IMR-90 (cell line): ENCODE results near the gene ADARB2. TPM values are rescaled to one million over a fixed set of nuclear protein-coding genes. Genes with fewer than 3 reads are reported as not detected.

Source experiments
- ATAC-seq: fragments of 200-7000 bp; cut with Tn5 transposase; 2 replicates; pipeline ENCODE4 v1.9.1; 2020; ENCODE audit warnings: low read depth, mild to moderate bottlenecking, moderate library complexity
- BruUV-seq: library from RNA; stranded (reverse); fragments of 400-500 nt; replicated peaks from 2 replicates; lab custom pipeline; 2021; lab: Mats Ljungman, UMichigan
- CTCF ChIA-PET: fragments of 300-600 bp; formaldehyde crosslinking; extraction: SDS; loops from one replicate; lab custom pipeline; 2021; ENCODE audit warnings: antibody characterized with exemption; lab: Yijun Ruan, JAX
- POLR2A ChIA-PET: fragments of 300-600 bp; sonication (Branson Sonifier 250); formaldehyde crosslinking; loops from one replicate; lab custom pipeline; 2022; ENCODE audit warnings: antibody characterized with exemption; ENCODE audit not compliant: unreplicated experiment; lab: Charles Lee
- DNase-seq: peaks from one replicate; pipeline ENCODE4 v3.0.0; 2013
- H2AFZ ChIP-seq: replicated peaks from 2 replicates; pipeline ENCODE3; 2013; ENCODE audit warnings: low read length, mild to moderate bottlenecking; ENCODE audit not compliant: poor library complexity
- H2AK5ac ChIP-seq: 2 replicates; pipeline ENCODE4 v1.6.1; 2013; ENCODE audit warnings: low read depth, low read length, inconsistent platforms
- H2AK9ac ChIP-seq: replicated peaks from 2 replicates; pipeline ENCODE3; 2013; ENCODE audit warnings: mild to moderate bottlenecking, low read depth, low read length, moderate library complexity; ENCODE audit not compliant: poor library complexity
- H2BK120ac ChIP-seq: 2 replicates; pipeline ENCODE4 v1.6.1; 2013; ENCODE audit warnings: low read depth, low read length, inconsistent platforms
- H2BK15ac ChIP-seq: 3 replicates; pipeline ENCODE4 v1.6.1; 2013; ENCODE audit warnings: low read depth, low read length, inconsistent platforms
- H2BK20ac ChIP-seq: 2 replicates; pipeline ENCODE4 v1.6.1; 2013; ENCODE audit warnings: low read depth, mild to moderate bottlenecking, inconsistent platforms, low read length, moderate library complexity
- H2BK5ac ChIP-seq: 2 replicates; pipeline ENCODE4 v1.6.1; 2013; ENCODE audit warnings: mild to moderate bottlenecking, low read depth, low read length, inconsistent platforms; ENCODE audit not compliant: poor library complexity, severe bottlenecking
- H3K14ac ChIP-seq: replicated peaks from 2 replicates; pipeline ENCODE4 v1.6.1; 2013; ENCODE audit warnings: low read depth, low read length, inconsistent platforms
- H3K18ac ChIP-seq: 2 replicates; pipeline ENCODE4 v1.6.1; 2013; ENCODE audit warnings: low read depth, low read length, control low read depth
- H3K23ac ChIP-seq: 2 replicates; pipeline ENCODE4 v1.6.1; 2013; ENCODE audit warnings: low read depth, low read length, inconsistent platforms
- H3K27ac ChIP-seq: 2 replicates; pipeline ENCODE4 v1.5.1; 2013; ENCODE audit warnings: mild to moderate bottlenecking, control low read depth, low read length; ENCODE audit not compliant: insufficient read depth
- H3K27me3 ChIP-seq: 2 replicates; pipeline ENCODE4 v1.6.1; 2013; ENCODE audit warnings: low read length; ENCODE audit not compliant: control insufficient read depth, insufficient read depth
- H3K36me3 ChIP-seq: 2 replicates; pipeline ENCODE4 v1.6.1; 2013; ENCODE audit warnings: low read length, mixed read lengths; ENCODE audit not compliant: control insufficient read depth, insufficient read depth
- H3K4ac ChIP-seq: 2 replicates; pipeline ENCODE4 v1.6.1; 2013; ENCODE audit warnings: low read depth, low read length, inconsistent platforms
- H3K4me1 ChIP-seq: 2 replicates; pipeline ENCODE4 v1.6.1; 2013; ENCODE audit warnings: low read length, mixed read lengths; ENCODE audit not compliant: control insufficient read depth, insufficient read depth
- H3K4me2 ChIP-seq: 2 replicates; pipeline ENCODE4 v1.6.1; 2013; ENCODE audit warnings: low read depth, mild to moderate bottlenecking, control low read depth, low read length, moderate library complexity
- H3K4me3 ChIP-seq: 2 replicates; pipeline ENCODE4 v1.5.1; 2013; ENCODE audit warnings: low read depth, mild to moderate bottlenecking, control low read depth, low read length, moderate library complexity; ENCODE audit not compliant: insufficient read depth
- H3K56ac ChIP-seq: 2 replicates; pipeline ENCODE4 v1.6.1; 2013; ENCODE audit warnings: low read length, inconsistent platforms; ENCODE audit not compliant: insufficient read depth; ENCODE audit errors: extremely low read depth
- H3K79me1 ChIP-seq, 2 experiments: 2 replicates each; pipeline ENCODE4 v1.6.1; 2013; ENCODE audit warnings: low read length in 2 of 2, inconsistent platforms in 1 of 2, low read depth in 1 of 2
- H3K9ac ChIP-seq: 2 replicates; pipeline ENCODE4 v1.6.1; 2013; ENCODE audit warnings: low read depth, low read length, control low read depth
- H3K9me1 ChIP-seq: 2 replicates; pipeline ENCODE4 v1.6.1; 2013; ENCODE audit warnings: low read length, inconsistent platforms; ENCODE audit not compliant: insufficient read depth
- H3K9me3 ChIP-seq: 2 replicates; pipeline ENCODE4 v1.6.1; 2013; ENCODE audit warnings: low read length; ENCODE audit not compliant: control insufficient read depth, insufficient read depth
- H4K20me1 ChIP-seq: 2 replicates; pipeline ENCODE4 v1.6.1; 2013; ENCODE audit warnings: low read length, inconsistent platforms; ENCODE audit not compliant: insufficient read depth
- H4K5ac ChIP-seq: 2 replicates; pipeline ENCODE4 v1.6.1; 2013; ENCODE audit warnings: mild to moderate bottlenecking, low read depth, low read length, control low read depth
- H4K8ac ChIP-seq, 2 experiments: 2 replicates each; pipeline ENCODE4 v1.6.1; 2013; ENCODE audit warnings: low read depth in 2 of 2, low read length in 2 of 2, control low read depth in 1 of 2, inconsistent platforms in 1 of 2
- H4K91ac ChIP-seq: 2 replicates; pipeline ENCODE4 v1.6.1; 2013; ENCODE audit warnings: low read depth, low read length, inconsistent platforms; ENCODE audit not compliant: insufficient read depth
- BHLHE40 ChIP-seq: fragments of 150-350 bp; IDR thresholded peaks from 2 replicates; pipeline ENCODE4 v1.6.1; 2016; ENCODE audit warnings: mild to moderate bottlenecking, low read depth, low read length
- CEBPB ChIP-seq: IDR thresholded peaks from 2 replicates; pipeline ENCODE4 v1.6.1; 2012; ENCODE audit warnings: low read depth, low read length, improper control_type of control experiment
- CHD1 ChIP-seq: IDR thresholded peaks from 2 replicates; pipeline ENCODE4 v1.6.1; 2012; ENCODE audit warnings: low read depth, low read length, improper control_type of control experiment
- CTCF ChIP-seq: conservative IDR thresholded peaks from 2 replicates; pipeline ENCODE4 v1.5.1; 2012; ENCODE audit warnings: mild to moderate bottlenecking, low read depth, low read length, improper control_type of control experiment
- FOS ChIP-seq: fragments of 150-350 bp; IDR thresholded peaks from 2 replicates; pipeline ENCODE4 v1.6.1; 2016; ENCODE audit warnings: low read depth, low read length
- MAFK ChIP-seq: IDR thresholded peaks from 2 replicates; pipeline ENCODE4 v1.6.1; 2012; ENCODE audit warnings: low read depth, low read length, improper control_type of control experiment
- MAZ ChIP-seq: IDR thresholded peaks from 2 replicates; pipeline ENCODE4 v1.6.1; 2012; ENCODE audit warnings: low read depth, mild to moderate bottlenecking, low read length, improper control_type of control experiment, moderate library complexity, borderline replicate concordance
- MXI1 ChIP-seq: IDR thresholded peaks from 2 replicates; pipeline ENCODE4 v1.6.1; 2012; ENCODE audit warnings: low read depth, mild to moderate bottlenecking, low read length, moderate library complexity, borderline replicate concordance
- NFE2L2 ChIP-seq: fragments of 150-350 bp; IDR thresholded peaks from 2 replicates; pipeline ENCODE4 v1.6.1; 2016; ENCODE audit warnings: low read depth, mild to moderate bottlenecking, low read length
- POLR2A ChIP-seq: IDR thresholded peaks from 2 replicates; pipeline ENCODE4 v1.6.1; 2012; ENCODE audit warnings: mild to moderate bottlenecking, low read depth, low read length
- RAD21 ChIP-seq: IDR thresholded peaks from 2 replicates; pipeline ENCODE4 v1.6.1; 2012; ENCODE audit warnings: low read length, improper control_type of control experiment
- RCOR1 ChIP-seq: IDR thresholded peaks from 2 replicates; pipeline ENCODE4 v1.6.1; 2012; ENCODE audit warnings: mild to moderate bottlenecking, low read length, improper control_type of control experiment; ENCODE audit not compliant: insufficient replicate concordance
- RFX5 ChIP-seq: IDR thresholded peaks from 2 replicates; pipeline ENCODE4 v1.8.0; 2012; ENCODE audit warnings: low read depth, mild to moderate bottlenecking, low read length, moderate library complexity
- SMC3 ChIP-seq: fragments of 150-350 bp; IDR thresholded peaks from 2 replicates; pipeline ENCODE4 v1.6.1; 2016; ENCODE audit warnings: low read depth, mild to moderate bottlenecking, antibody characterized with exemption, low read length, moderate library complexity
- USF2 ChIP-seq: fragments of 150-350 bp; IDR thresholded peaks from 2 replicates; pipeline ENCODE4 v1.6.1; 2017; ENCODE audit warnings: mild to moderate bottlenecking, antibody characterized with exemption, low read length, low read depth
- WGBS, 2 experiments: methylation state at CpG; one replicate each; pipeline versions ENCODE4 v1.1.5 to v1.1.7; 2013; ENCODE audit warnings: missing lambda C conversion rate in 2 of 2; ENCODE audit not compliant: insufficient read length in 1 of 2; ENCODE audit errors: extremely low coverage in 2 of 2; 5-methylcytosine and 5-hydroxymethylcytosine counted together
- dilution Hi-C: fragments of 300-500 bp; cut with HindIII; formaldehyde crosslinking; loops from one replicate; pipeline ENCODE4 v1.14.3; 2018; ENCODE audit warnings: low sequenced_read_pairs; ENCODE audit not compliant: unreplicated experiment
- in situ Hi-C: fragments of 300-500 bp; cut with MboI; formaldehyde crosslinking; loops from 3 replicates; pipeline ENCODE4 v1.14.3; 2019; ENCODE audit warnings: low sequenced_read_pairs, inconsistent platforms, mixed read lengths
- intact Hi-C: fragments of 100-400 bp; cut with micrococcal nuclease; formaldehyde crosslinking; loops from 2 replicates; pipeline ENCODE4 v1.10.0; 2022
- polyA plus RNA-seq, 3 experiments: library from polyadenylated mRNA; depleted of rRNA; stranded (reverse); fragments of >200 nt; gene quantifications; 2 replicates each; pipeline ENCODE4 v1.2.3, GENCODE V29; 2012; ENCODE audit warnings: low replicate concordance in 1 of 3
- total RNA-seq: library from RNA; depleted of rRNA; stranded (reverse); fragments of >200 nt; gene quantifications from 2 replicates; pipeline ENCODE4 v1.2.3, GENCODE V29; 2012
- TF ChIP-seq, protein P1 (sequence below): fragments of 150-350 bp; IDR thresholded peaks from 2 replicates; pipeline ENCODE4 v1.6.1; 2016; ENCODE audit warnings: low read depth, mild to moderate bottlenecking, low read length, moderate library complexity, borderline replicate concordance

Gene ADARB2
- total and polyA plus RNA-seq, 2 of the 4 experiments (the other 2 are of a cell fraction) = not detected

DNA sequence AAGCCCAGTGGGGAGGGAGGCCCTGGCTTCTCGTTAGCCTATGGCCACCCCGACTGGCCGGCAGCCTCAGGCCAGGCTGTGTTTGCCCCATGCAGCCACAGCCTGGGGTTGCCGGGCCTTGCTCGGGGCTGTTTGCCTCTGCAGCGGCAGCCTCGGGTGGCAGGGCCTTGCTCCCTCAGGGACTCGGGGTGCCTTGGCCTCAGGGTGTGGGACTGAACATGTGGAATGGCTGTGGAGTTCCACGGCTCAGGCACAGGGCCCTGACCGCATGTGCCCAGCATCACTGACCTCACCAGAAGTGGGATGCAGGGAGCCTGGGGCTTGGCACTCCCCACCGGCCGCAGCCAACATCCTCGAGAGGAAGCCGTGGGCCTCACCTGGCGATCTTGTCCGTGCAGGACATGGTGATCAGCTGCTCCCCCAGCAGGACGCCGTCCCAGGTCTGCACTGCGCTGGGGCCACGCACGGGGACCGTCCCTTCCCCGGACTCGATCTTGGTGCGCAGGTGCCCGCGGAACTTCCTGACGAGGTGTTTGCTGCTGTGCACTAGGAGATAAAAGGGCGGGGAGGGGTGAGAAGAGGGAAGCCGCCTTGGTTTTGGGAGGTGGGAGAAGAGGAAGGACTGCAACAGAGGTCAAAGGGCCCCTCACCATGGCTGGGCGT is 520.6 kb downstream of the ADARB2 start:
- no peak overlapping the region for H3K18ac ChIP-seq
- H3K56ac ChIP-seq = no peak overlapping the region
- ChIA-PET CTCF (no interaction called here), POLR2A (no interaction called here)
- no peak overlapping the region for H3K23ac ChIP-seq
- H3K27ac ChIP-seq = no peak overlapping the region
- H2AK5ac ChIP-seq = no peak overlapping the region
- H4K20me1 ChIP-seq = no peaks in the 10 kb centered on the region
- no peaks in the 10 kb centered on the region for H3K79me1 ChIP-seq
- no peak overlapping the region for H4K5ac ChIP-seq
- no peak overlapping the region for H3K14ac ChIP-seq
- H3K4me3 ChIP-seq = no peak overlapping the region
- no TSS peak for BruUV-seq
- no peak overlapping the region for H2AFZ ChIP-seq
- DNase-seq (no peak), ATAC-seq (no peak)
- no peak overlapping the region for H3K9ac ChIP-seq
- H2BK120ac ChIP-seq = no peak overlapping the region
- H3K27me3 ChIP-seq = no peaks in the 10 kb centered on the region
- TF ChIP-seq SMC3 (no peak), RFX5 (no peak), RAD21 (no peak), POLR2A (no peak), CHD1 (no peak), RCOR1 (no peak), MAZ (no peak), NFE2L2 (no peak), FOS (no peak), BHLHE40 (no peak), MXI1 (no peak), CTCF (no peak), CEBPB (no peak), MAFK (no peak), USF2 (no peak)
- TF ChIP-seq, protein P1, sequence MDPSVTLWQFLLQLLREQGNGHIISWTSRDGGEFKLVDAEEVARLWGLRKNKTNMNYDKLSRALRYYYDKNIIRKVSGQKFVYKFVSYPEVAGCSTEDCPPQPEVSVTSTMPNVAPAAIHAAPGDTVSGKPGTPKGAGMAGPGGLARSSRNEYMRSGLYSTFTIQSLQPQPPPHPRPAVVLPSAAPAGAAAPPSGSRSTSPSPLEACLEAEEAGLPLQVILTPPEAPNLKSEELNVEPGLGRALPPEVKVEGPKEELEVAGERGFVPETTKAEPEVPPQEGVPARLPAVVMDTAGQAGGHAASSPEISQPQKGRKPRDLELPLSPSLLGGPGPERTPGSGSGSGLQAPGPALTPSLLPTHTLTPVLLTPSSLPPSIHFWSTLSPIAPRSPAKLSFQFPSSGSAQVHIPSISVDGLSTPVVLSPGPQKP = no peak
- intact Hi-C loops = no loop called here
- in situ Hi-C loops = no loop called here
- 75% methylated on average over 10 of the region's 31 CpGs; no CpG with 5 or more reads in 1 of the 2 experiments for WGBS, 2 experiments
- no peak overlapping the region for H2BK20ac ChIP-seq
- no peak overlapping the region for H2AK9ac ChIP-seq
- no peaks in the 10 kb centered on the region for H3K36me3 ChIP-seq
- H2BK5ac ChIP-seq = no peak overlapping the region
- H4K91ac ChIP-seq = no peak overlapping the region
- no peak overlapping the region for H3K4ac ChIP-seq
- no peak overlapping the region for H2BK15ac ChIP-seq
- H3K4me2 ChIP-seq = no peak overlapping the region
- H3K9me1 ChIP-seq = no peaks in the 10 kb centered on the region
- dilution Hi-C loops = no loop called here
- peaks cover 48% of the 10 kb centered on the region for H3K9me3 ChIP-seq
- H4K8ac ChIP-seq = no peak overlapping the region
- no peaks in the 10 kb centered on the region for H3K4me1 ChIP-seq
